Amniotic epithelial cell (primary cell): ENCODE results near the gene SPOUT1.

Experiments used
- DNase-seq: peaks from one replicate; pipeline ENCODE4 v3.0.0-alpha.2; 2010; ENCODE audit warnings: low read depth

The SPOUT1 gene

GRCh38 chr9:128836509-128837145 is 7.0 kb upstream of the SPOUT1 start:
- no peak for DNase-seq

GRCh38 chr9:128835246-128836210 is 5.9 kb upstream of the SPOUT1 start:
- DNase-seq: no peak

- no peak for DNase-seq
These were observed 4.1 kb upstream of the SPOUT1 start for GRCh38 chr9:128833696-128834095.

- DNase-seq: no peak
These were observed 708 bp downstream of the SPOUT1 start for GRCh38 chr9:128828719-128829452.

- no peak for DNase-seq
These were observed 1.3 kb downstream of the SPOUT1 start for GRCh38 chr9:128828267-128828666.

- no peak for DNase-seq
These were observed 3.5 kb downstream of the SPOUT1 start for GRCh38 chr9:128825923-128826700.

- no peak for DNase-seq
These were observed 4.7 kb downstream of the SPOUT1 start for GRCh38 chr9:128824911-128825310.

- no peak for DNase-seq
These were observed 5.6 kb downstream of the SPOUT1 start for GRCh38 chr9:128823903-128824406.

- no peak for DNase-seq
These were observed 6.2 kb downstream of the SPOUT1 start for GRCh38 chr9:128823362-128823902.

- DNase-seq: no peak
These were observed 7.1 kb downstream of the SPOUT1 start for GRCh38 chr9:128822407-128823042.

GRCh38 chr9:128821584-128822406 is 7.8 kb downstream of the SPOUT1 start:
- no peak for DNase-seq

- DNase-seq: no peak
These were observed 8.7 kb downstream of the SPOUT1 start for GRCh38 chr9:128820665-128821583.

GRCh38 chr9:128819716-128820664 is 9.6 kb downstream of the SPOUT1 start:
- peak; percentile 77 for DNase-seq

- no peak for DNase-seq
These were observed 10.5 kb downstream of the SPOUT1 start for GRCh38 chr9:128818839-128819715.

- DNase-seq: peak; percentile 90
These were observed 11.3 kb downstream of the SPOUT1 start, which contains the start of gene ENDOG for GRCh38 chr9:128818099-128818838. Gene ENDOG (plus strand): TSS chr9:128818500. CDS start chr9:128818685, 185 bp downstream.

- DNase-seq: no peak
These were observed 18.7 kb downstream of the SPOUT1 start for GRCh38 chr9:128810873-128811272.
